Large intestine (tissue), 3 donors: ENCODE data around the gene FAM171A2. TPM values are rescaled to one million over a fixed set of nuclear protein-coding genes. Genes with fewer than 3 reads are reported as not detected.

Experiments
- DNase-seq, 2 donors: peaks; one replicate each; pipeline versions ENCODE4 v3.0.0 to v3.0.0-alpha.2; 2013
- H3K27ac ChIP-seq: one replicate; pipeline ENCODE4 v1.5.1; 2013; ENCODE audit warnings: low read length
- H3K27me3 ChIP-seq: 2 replicates; pipeline ENCODE4 v1.6.1; 2013; ENCODE audit warnings: low read length; ENCODE audit not compliant: control insufficient read depth, insufficient read depth
- H3K36me3 ChIP-seq: 2 replicates; pipeline ENCODE4 v1.6.1; 2013; ENCODE audit warnings: low read length; ENCODE audit not compliant: control insufficient read depth, insufficient read depth
- H3K4me1 ChIP-seq: one replicate; pipeline ENCODE4 v1.6.1; 2013; ENCODE audit warnings: low read length; ENCODE audit not compliant: control insufficient read depth, insufficient read depth
- H3K4me3 ChIP-seq: one replicate; pipeline ENCODE4 v1.5.1; 2013; ENCODE audit warnings: low read length
- H3K9me3 ChIP-seq: one replicate; pipeline ENCODE4 v1.6.1; 2013; ENCODE audit warnings: mild to moderate bottlenecking, low read depth, low read length, moderate library complexity; ENCODE audit not compliant: control insufficient read depth
- WGBS: methylation state at CpG from one replicate; pipeline ENCODE4 v1.1.5; 2013; ENCODE audit warnings: low lambda C conversion rate; ENCODE audit not compliant: insufficient coverage; 5-methylcytosine and 5-hydroxymethylcytosine counted together
- polyA plus RNA-seq: library from polyadenylated mRNA; unstranded; fragments of 120-200 nt; gene quantifications from one replicate; pipeline ENCODE4 v1.2.1, GENCODE V29; 2013

The FAM171A2 gene
- polyA plus RNA-seq, 1 donor = 6.5 TPM

DNA sequence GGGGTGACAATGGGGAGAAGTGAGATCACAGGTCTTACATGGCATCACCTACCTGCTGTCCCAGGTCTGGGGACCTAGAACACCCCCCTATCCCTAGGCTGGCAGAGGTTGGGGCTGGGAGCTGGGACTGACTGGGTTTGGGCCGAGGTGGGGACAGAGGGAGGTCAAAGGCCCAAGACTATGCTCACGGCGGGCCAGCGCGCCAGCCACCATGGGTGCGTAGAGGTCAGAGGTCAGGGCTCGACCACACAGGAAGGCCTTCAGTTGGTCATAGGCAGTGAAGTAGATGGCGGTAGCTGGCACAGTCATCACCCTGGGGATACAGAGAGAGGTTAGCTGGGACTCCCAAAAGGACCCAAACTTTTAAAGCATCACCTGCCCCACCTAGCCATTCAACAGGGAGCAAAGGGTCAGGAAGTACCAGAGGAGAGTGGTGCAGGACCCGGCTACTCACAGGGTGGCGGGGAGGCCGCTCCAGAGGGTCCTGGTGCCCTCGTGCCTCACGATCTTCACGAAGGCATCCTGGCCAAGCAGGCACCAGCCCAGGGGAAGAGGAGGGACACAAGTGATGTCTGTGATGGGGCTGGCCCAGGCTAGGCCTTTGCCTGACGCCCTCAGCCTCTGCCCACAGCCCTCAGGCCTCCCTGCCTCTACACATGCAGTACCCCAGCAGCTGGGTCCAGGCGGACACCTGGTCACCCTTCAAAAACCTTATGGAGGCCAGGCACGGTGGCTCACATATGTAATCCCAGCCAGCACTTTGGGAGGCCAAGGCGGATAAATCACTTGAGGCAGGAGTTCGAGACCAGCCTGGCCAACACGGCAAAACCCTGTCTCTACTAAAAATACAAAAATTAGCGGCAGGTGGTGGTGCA lies 42.2 kb downstream of the FAM171A2 start:
- no CpG with 5 or more reads among the region's 21 CpGs for WGBS
- H3K4me1 ChIP-seq = peaks cover 18% of the 10 kb centered on the region
- peaks cover 15% of the 10 kb centered on the region for H3K27me3 ChIP-seq
- no peak for DNase-seq
- H3K9me3 ChIP-seq = peaks cover 3% of the 10 kb centered on the region
- H3K36me3 ChIP-seq = peaks cover 33% of the 10 kb centered on the region
- H3K27ac ChIP-seq = no peak overlapping the region
- no peak overlapping the region for H3K4me3 ChIP-seq

DNA sequence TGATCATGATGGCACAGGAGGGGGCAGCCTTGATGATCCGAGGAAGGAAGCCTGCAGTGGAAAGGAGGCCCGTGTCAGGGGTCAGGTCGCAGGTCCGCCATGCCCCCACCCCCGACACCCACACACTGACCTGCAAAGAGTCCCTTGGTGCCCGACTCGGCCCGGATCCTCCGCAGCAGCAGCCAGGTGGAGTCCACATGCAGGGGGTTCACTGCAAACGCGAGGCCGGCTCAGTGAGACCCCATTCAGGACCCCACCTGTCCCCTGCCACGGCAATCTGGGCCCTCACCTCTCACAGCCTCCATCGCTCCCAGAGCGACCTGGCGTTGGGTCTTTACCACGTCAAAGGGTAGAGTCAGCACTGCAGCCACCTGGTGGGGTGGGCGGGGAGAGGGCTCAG lies 43.6 kb downstream of the FAM171A2 start:
- Histone ChIP-seq H3K9me3 (peaks cover 3% of the 10 kb centered on the region), H3K4me1 (peaks cover 15% of the 10 kb centered on the region), H3K36me3 (peaks cover 33% of the 10 kb centered on the region), H3K27me3 (peaks cover 28% of the 10 kb centered on the region), H3K4me3 (no peak overlapping the region), H3K27ac (no peak overlapping the region)
- no CpG with 5 or more reads among the region's 18 CpGs for WGBS
- DNase-seq = no peak

DNA sequence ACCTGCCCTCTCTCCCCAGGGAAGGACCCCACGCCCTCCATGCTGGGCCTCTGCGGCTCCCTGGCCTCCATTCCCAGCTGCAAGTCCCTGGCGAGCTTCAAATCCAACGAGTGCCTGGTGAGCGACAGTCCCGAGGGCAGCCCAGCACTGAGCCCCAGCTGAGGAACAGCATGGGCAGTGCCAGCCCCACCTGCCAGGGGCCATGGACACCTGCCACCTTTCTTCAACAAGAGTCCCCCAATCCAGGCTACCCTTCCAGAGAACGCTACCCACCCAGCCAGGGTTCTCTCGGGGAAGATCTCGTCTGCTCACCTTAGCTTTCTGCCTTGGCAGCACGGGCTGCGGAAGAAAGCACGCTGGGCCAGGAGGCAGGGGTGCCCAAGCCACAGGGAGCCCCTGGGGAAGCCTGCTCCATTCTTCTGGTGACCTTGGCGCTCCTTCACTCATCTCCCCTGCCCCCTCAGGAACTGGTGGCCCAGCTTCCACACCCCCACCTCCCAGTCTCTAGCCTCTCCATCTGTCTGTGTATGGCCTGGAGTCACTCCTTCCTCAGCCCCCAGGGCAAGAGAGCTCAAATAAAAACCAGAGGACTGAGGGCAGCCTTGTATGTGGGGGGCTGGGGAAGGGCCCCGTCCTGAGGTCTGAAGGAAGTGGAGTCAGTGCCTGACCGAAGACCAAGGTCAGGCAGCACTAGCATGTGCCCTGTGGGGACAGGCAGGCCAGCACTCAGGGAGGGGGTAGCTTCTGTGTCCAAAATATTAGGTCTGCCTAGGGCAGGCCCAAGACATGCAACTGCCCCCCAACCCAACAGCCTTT lies 45.4 kb downstream of the FAM171A2 start:
- no peak overlapping the region for H3K27ac ChIP-seq
- WGBS = no CpG with 5 or more reads among the region's 15 CpGs
- H3K9me3 ChIP-seq = no peaks in the 10 kb centered on the region
- H3K36me3 ChIP-seq = peaks cover 33% of the 10 kb centered on the region
- DNase-seq = no peak
- peaks cover 8% of the 10 kb centered on the region for H3K4me1 ChIP-seq
- no peak overlapping the region for H3K4me3 ChIP-seq
- H3K27me3 ChIP-seq = peaks cover 41% of the 10 kb centered on the region

DNA sequence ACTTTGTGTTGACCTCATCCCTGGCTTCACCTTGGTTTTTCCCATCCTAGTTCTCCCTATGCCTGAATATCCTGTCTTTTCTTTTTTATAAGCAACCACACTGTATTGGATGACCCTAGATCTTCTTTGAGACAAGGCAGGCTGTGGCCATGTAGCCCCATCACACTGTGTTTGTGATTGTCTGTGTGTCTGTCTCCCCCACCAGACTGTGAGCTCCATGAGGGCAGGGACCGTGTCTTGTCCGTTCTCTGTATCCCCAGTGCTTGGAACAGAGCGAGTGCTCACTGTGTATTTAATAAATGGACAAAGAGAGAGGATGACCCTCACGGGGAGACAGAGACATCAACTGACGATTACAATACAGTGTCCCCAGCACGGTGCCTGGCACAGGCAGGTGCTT lies 46.1 kb downstream of the FAM171A2 start:
- peaks cover 41% of the 10 kb centered on the region for H3K27me3 ChIP-seq
- H3K36me3 ChIP-seq = peaks cover 32% of the 10 kb centered on the region
- peaks cover 9% of the 10 kb centered on the region for H3K4me1 ChIP-seq
- H3K27ac ChIP-seq = no peak overlapping the region
- H3K4me3 ChIP-seq = no peak overlapping the region
- WGBS = no CpG with 5 or more reads among the region's 6 CpGs
- DNase-seq = no peak
- no peaks in the 10 kb centered on the region for H3K9me3 ChIP-seq

DNA sequence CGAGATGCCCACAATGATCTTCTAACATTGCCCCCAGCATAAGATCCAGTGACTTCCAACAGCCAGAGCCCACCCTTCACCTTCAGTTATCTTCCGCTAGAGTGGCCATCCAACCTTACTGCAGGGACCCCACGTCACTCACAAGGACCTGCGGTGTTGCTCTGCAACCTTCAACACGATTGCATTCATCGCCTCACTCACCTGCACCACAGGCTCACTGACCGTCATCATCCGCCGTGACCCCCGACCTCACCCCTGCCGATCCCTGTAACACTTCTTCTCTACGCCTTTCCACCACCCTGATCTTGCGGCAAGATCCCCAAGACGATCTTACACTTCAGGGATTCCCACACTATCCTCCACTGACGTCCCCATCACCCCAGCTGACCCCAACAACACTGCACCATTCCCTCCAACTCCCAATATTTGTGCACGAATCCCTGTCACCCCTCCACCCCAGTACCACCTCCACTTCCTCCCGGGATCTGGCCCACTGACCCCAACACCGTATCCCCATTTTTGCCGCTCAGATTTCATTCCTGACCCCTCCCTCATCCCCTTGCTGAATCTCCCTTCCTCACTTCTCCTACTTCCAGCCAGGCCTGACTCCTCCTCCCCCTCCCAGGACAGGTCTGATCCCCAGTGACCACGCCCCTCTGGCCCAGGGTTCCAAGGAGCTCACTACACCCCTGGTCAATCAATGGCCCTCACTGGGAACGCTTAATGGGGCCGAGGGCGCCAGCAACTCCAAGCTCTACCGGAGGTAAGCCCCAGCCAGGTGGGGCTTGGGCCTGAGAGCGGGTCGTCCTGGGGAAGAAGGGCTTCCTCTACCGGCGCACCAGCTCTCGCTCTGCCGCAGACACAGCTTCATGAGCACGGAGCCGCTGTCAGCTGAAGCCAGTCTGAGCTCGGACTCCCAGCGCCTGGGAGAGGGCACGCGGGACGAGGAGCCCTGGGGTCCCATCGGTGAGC lies 47.6 kb downstream of the FAM171A2 start:
- Histone ChIP-seq H3K9me3 (no peaks in the 10 kb centered on the region), H3K4me3 (no peak overlapping the region), H3K36me3 (peaks cover 18% of the 10 kb centered on the region), H3K27me3 (peaks cover 41% of the 10 kb centered on the region), H3K27ac (no peak overlapping the region), H3K4me1 (peaks cover 9% of the 10 kb centered on the region)
- DNase-seq = no peak
- 20% methylated on average over 9 of the region's 38 CpGs for WGBS

DNA sequence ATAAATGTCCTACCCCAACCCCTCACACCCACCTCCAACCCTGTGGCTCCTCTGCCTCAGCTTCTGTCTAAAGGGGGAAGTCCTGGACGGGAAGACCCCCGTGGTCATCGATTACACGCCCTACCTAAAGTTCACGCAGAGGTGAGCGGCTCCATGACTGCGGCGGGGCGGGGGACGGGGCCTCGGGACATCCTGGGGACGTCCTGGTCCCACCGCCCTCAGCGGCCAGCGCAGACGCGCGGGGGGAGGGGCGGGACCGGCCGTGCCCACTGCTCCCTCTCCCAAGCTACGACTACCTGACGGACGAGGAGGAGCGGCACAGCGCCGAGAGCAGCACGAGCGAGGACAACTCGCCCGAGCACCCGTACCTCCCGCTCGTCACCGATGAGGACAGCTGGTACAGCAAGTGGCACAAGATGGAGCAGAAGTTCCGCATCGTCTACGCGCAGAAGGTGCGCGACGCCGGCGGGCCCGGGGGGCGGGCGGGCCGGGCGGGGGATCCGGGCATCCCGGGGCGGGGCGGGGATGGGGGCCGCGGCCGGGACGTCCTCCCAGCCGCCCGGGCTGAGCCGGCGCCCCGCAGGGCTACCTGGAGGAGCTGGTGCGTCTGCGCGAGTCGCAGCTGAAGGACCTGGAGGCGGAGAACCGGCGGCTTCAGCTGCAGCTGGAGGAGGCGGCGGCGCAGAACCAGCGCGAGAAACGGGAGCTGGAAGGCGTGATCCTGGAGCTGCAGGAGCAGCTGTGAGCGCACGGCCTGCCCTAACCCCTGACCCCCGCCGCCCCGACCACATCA lies 48.6 kb downstream of the FAM171A2 start:
- Histone ChIP-seq H3K4me3 (no peak overlapping the region), H3K36me3 (peaks cover 9% of the 10 kb centered on the region), H3K27me3 (peaks cover 41% of the 10 kb centered on the region), H3K4me1 (peaks cover 9% of the 10 kb centered on the region), H3K9me3 (no peaks in the 10 kb centered on the region), H3K27ac (no peak overlapping the region)
- no CpG with 5 or more reads among the region's 81 CpGs for WGBS
- DNase-seq = peak in 1 of 2 donors; percentile 33

DNA sequence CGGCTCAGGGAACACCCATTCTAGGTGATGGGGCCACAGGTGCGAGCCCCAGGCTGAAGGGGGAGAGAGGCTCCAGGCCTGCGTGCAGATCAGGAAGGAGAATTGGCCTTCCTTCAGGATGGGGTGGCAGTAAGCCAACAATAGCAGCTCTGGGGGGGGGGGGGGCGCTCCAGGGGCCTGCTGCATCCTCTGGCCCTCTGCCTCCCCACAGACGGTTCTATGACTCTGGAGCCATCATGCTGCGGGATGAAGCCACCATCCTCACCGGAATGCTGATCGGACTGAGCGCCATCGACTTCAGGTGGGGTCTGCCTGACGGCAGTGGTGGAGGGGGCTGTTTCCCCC lies 49.2 kb downstream of the FAM171A2 start:
- WGBS = no CpG with 5 or more reads among the region's 11 CpGs
- Histone ChIP-seq H3K36me3 (peaks cover 3% of the 10 kb centered on the region), H3K9me3 (no peaks in the 10 kb centered on the region), H3K27ac (no peak overlapping the region), H3K4me1 (peaks cover 10% of the 10 kb centered on the region), H3K27me3 (peaks cover 41% of the 10 kb centered on the region), H3K4me3 (no peak overlapping the region)
- DNase-seq = no peak

DNA sequence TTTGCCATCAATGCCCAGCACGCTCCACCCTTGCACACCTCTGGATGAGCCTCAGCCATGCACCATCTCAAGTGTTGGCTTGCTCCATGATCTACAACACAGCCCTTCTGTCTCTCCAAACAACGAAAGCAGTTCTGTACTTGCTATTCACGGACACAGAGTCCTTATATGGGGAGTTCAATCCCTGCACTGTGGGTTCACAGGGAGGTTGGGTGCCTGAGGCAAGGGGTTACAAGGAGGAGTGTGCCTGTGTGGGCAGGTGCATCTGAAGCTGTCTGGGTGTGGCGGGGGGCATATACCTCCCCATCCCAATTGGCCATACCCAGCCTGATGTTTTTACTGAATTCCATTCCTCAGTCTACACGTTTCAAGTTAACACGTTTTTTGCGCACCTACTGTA lies 49.6 kb downstream of the FAM171A2 start:
- WGBS = no CpG with 5 or more reads among the region's 7 CpGs
- DNase-seq = no peak
- Histone ChIP-seq H3K4me1 (peaks cover 14% of the 10 kb centered on the region), H3K27ac (no peak overlapping the region), H3K36me3 (no peaks in the 10 kb centered on the region), H3K27me3 (peaks cover 43% of the 10 kb centered on the region), H3K4me3 (no peak overlapping the region), H3K9me3 (no peaks in the 10 kb centered on the region)

DNA sequence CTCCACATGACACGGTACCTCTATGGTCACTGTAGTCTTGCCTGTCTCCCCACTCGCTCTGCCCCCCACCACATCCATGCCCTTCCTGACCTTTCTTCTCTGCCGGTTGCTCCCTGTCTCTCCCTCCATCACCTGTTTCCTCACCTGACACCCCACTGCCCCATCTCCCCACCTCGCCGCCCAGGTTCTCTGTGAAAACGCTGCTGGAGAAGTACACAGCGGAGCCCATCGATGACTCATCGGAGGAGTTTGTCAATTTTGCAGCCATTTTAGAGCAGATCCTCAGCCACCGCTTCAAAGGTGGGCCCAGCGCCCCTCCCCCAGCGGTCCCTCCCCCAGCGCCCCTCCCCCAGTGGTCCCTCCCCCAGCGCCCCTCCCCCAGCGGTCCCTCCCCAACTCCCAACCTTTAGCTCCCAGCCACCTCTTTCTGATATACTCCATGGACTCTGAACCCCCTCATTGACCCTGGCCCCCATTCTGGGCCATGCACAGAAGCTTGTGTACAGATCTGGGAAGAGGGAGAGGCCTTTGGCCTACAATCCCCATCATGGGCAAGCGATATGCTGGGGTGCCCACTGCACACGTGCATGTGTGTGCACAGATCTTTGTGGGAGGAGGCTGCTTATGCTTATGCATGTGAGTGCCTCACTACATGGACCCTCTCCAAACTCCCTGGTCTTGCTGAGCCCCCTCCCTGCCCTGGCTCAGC lies 51.1 kb downstream of the FAM171A2 start:
- Histone ChIP-seq H3K4me3 (no peak overlapping the region), H3K9me3 (no peaks in the 10 kb centered on the region), H3K27ac (no peak overlapping the region), H3K27me3 (peaks cover 42% of the 10 kb centered on the region), H3K36me3 (no peaks in the 10 kb centered on the region), H3K4me1 (peaks cover 22% of the 10 kb centered on the region)
- WGBS = no CpG with 5 or more reads among the region's 17 CpGs
- DNase-seq = peak in 1 of 2 donors; percentile 76
